Ovary (tissue), 9 donors: Measurements from ENCODE around the gene SFT2D1. TPM values are rescaled to one million over a fixed set of nuclear protein-coding genes. Genes with fewer than 3 reads are reported as not detected.

ENCODE experiments used
- DNase-seq, 5 donors: peaks; one replicate each; pipeline ENCODE4 v3.0.0-alpha.2; 2019 to 2020
- H3K27ac ChIP-seq, 2 donors: fragments of 200-600 bp; one replicate each; pipeline versions ENCODE4 v1.5.1 to v1.8.0; 2019 to 2022
- H3K27me3 ChIP-seq: fragments of 200-600 bp; one replicate; pipeline ENCODE4 v1.8.0; 2022
- H3K36me3 ChIP-seq: fragments of 200-600 bp; sonication (generic); one replicate; pipeline ENCODE4 v1.5.1; 2019
- H3K4me1 ChIP-seq: one replicate; pipeline ENCODE4 v1.8.1; 2013; ENCODE audit warnings: mild to moderate bottlenecking, moderate library complexity; ENCODE audit not compliant: insufficient read depth
- H3K4me3 ChIP-seq: fragments of 200-600 bp; sonication (generic); one replicate; pipeline ENCODE4 v1.5.1; 2017
- H3K9me3 ChIP-seq, 2 donors: fragments of 200-600 bp in 1 of 2; sonication (generic) in 1 of 2; one replicate each; pipeline versions ENCODE4 v1.5.1 to v1.8.1; 2013 to 2019; ENCODE audit warnings: mild to moderate bottlenecking in 1 of 2, moderate library complexity in 1 of 2
- CTCF ChIP-seq, 3 donors: fragments of 450-650 bp in 2 of 3; fragments of 200-600 bp in 1 of 3; IDR thresholded peaks; one replicate each; pipeline versions ENCODE4 v1.5.1 to v1.8.0; 2016 to 2022; ENCODE audit warnings: antibody characterized with exemption in 3 of 3, mild to moderate bottlenecking in 1 of 3
- EP300 ChIP-seq: sonication (generic); formaldehyde crosslinking; IDR thresholded peaks from one replicate; pipeline ENCODE4 v1.6.1; 2017; ENCODE audit warnings: antibody characterized with exemption
- POLR2A ChIP-seq: fragments of 450-650 bp; IDR thresholded peaks from one replicate; pipeline ENCODE4 v1.6.1; 2017; ENCODE audit warnings: antibody characterized with exemption, mild to moderate bottlenecking, moderate library complexity
- WGBS, 3 donors: extraction: QIAGEN DNeasy Blood & Tissue Kit in 1 of 3; methylation state at CpG; one replicate each; pipeline versions ENCODE4 v1.1.5 to v1.1.7; 2013 to 2017; 5-methylcytosine and 5-hydroxymethylcytosine counted together
- intact Hi-C, 4 donors: fragments of 100-400 bp; cut with DNase I; formaldehyde crosslinking; loops; one replicate each; pipeline versions ENCODE4 v1.11.0 to v1.15.1; 2022 to 2023
- polyA plus RNA-seq, 2 donors: library from polyadenylated mRNA; stranded (reverse); fragments of 200-250 nt in 1 of 2; fragments of 350-450 nt in 1 of 2; fragmentation: Illumina TruSeq in 1 of 2; extraction: RNeasy Lipid Tissue Mini Kit (QIAGEN cat#74804) in 1 of 2; gene quantifications; one replicate each; pipeline ENCODE4 v1.2.3, GENCODE V29; 2013 to 2014
- total RNA-seq, 7 donors: library from RNA; depleted of rRNA in 2 of 7; stranded (reverse); fragments of >200 nt in 2 of 7; fragmentation: NEBNext Ultra II Directional in 3 of 7; extraction: Animal tissue kit (Norgen Biotek cat#: 25700) in 3 of 7; gene quantifications; one replicate each; pipeline versions ENCODE4 v1.1.0 to v1.2.4, GENCODE V29; 2016 to 2023
- donor health status: DM: no; HTN: no; CAD: no; lungs with moderate emphysema.
- donor health status: DM: no; HTN: no; CAD: no.
- donor health status: Bipolar disorder and iron deficiency.
- donor health status: DM: yes; HTN: yes; CAD: no.
- donor health status: DM: no; HTN: no; CAD: no.
- donor health status: DM: yes; HTN: yes; CAD: no.

The SFT2D1 gene
- total and polyA plus RNA-seq, 9 donors, result 25.9 to 50.3 (median 34.4) TPM

DNA sequence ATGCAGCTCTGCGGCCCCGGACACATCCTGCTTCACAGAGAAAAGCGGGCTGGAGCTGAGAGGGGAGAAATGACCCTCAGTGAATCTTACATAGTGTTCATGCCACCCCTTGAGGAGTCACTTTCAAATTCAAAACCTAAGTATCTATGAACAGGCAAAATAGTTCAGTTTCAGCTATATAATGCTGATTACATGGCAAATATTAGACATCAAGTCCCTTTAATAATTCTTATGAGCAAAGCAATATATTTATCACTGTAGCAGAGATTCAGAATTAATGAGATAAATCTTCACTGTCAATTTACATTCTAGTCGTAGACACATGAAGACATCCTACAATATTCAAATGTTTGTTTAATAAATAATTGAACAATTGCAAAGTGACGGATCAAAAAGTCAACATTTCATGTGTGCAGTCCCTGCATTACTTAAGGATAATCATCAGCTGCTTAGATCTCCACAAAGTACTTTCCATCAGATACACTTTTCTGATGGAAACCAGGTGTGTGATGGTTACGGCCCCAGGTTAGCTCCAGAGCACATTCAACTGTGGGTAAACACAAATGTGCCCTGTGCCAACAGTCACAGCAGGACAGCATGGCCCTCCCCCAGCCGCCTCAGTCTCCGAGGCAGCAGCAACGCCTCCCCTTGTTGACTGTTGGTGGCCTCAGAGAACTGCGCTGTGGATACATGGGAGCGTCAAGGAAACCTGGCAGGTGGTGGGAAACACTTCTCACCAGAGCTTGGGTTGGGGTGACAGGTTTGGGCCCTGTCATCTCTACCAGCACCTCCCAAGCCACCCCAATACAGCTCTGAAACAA is 33.4 kb downstream of the SFT2D1 start:
- WGBS, 3 donors, result 49 to 60% (median 56%) methylated on average over 11 of the region's 11 CpGs
- Histone ChIP-seq H3K4me1 (peaks cover 3% of the 10 kb centered on the region), H3K27ac (no peak overlapping the region), H3K4me3 (no peak overlapping the region), H3K27me3 (peaks cover 4% of the 10 kb centered on the region), H3K36me3 (no peaks in the 10 kb centered on the region), H3K9me3 (no peaks in the 10 kb centered on the region)
- TF ChIP-seq CTCF (IDR thresholded peaks at IDR 0.05), result no peak
- no peak for TF ChIP-seq EP300
- TF ChIP-seq POLR2A, result no peak
- DNase-seq, result no peak
- intact Hi-C loops, result no loop called here

GRCh38 chr6:166308033-166308768 is 34.1 kb downstream of the SFT2D1 start, which contains the start of gene PRR18:
TSS of gene PRR18 (minus strand) at chr6:166308392. CDS start at chr6:166308142, 250 bp downstream.
- no peak within 1 kb of the TSS for H3K27ac ChIP-seq
- H3K4me1 ChIP-seq, result peaks cover 3% of the 10 kb centered on the region
- H3K36me3 ChIP-seq, result no peaks in the 10 kb centered on the region
- peaks cover 4% of the 10 kb centered on the region for H3K27me3 ChIP-seq
- WGBS, 3 donors, result 0 to 1% (median 1%) methylated on average over 22 to 74 of the region's 74 CpGs
- no peak for DNase-seq
- H3K4me3 ChIP-seq, result peak within 1 kb of the TSS; percentile 21
- intact Hi-C loops, result no loop called here
- TF ChIP-seq EP300 (no peak), POLR2A (no peak), CTCF (IDR thresholded peaks at IDR 0.05) (no peak)
- H3K9me3 ChIP-seq, result no peaks in the 10 kb centered on the region

DNA sequence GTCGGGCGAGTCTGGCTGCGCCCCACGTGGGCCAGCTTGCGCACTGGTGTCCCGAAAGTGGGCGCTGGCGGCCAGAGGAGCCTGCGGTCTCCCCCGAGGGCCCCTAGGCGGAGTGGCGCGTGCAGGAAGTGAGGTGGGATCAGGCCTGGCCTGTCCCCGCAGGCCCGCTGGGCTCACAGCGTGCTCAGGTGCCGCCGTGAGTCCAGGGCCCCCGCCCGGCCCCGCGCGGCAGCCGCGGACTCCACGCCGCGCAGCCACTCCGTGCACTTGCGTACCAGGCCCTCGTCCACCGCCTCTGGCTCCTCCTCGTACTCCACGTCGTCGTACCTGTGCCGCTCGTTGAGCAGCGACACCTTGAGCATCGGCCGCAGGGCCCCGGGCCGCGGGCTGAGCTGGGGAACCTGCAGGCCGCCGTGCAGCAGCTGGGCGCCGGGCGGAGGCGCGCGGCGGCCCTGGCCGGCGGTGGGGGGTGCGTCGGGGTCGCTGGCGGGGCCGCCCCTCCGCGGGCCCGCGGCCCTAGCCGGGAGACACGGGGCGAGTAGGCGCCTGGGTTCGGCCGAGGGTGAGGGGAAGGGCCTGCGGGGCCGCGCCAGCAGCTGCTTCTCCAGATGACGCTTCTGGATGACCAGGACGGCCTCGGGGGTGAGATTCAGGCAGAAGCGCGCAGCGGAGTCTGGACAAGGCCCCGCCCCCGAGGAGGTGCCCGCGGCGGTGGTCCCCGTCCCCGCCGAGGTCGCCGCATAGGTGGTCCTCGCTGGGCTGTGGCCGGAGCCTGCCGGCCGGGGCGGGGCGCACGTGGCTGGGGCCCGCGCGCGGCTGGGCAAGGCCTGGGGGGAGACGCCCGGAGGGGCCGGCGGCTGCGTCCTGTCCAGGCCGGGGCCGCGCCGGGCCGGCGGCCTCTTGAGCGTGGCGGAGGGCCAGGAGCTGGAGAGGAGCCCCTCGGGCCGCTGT is 35.0 kb downstream of the SFT2D1 start:
- DNase-seq, result no peak
- Histone ChIP-seq H3K27ac (no peak overlapping the region), H3K36me3 (no peaks in the 10 kb centered on the region), H3K4me1 (peaks cover 3% of the 10 kb centered on the region), H3K27me3 (peaks cover 4% of the 10 kb centered on the region), H3K9me3 (no peaks in the 10 kb centered on the region), H3K4me3 (peak overlapping the region; percentile 21)
- WGBS, 3 donors, result 2% methylated on average over 59 to 115 of the region's 115 CpGs
- TF ChIP-seq POLR2A, result no peak
- no peak for TF ChIP-seq CTCF (IDR thresholded peaks at IDR 0.05)
- TF ChIP-seq EP300, result no peak
- intact Hi-C loops, result no loop called here
